ENCODE measurements around the gene KCNMB2. TPM values are rescaled to one million over a fixed set of nuclear protein-coding genes. Genes with fewer than 3 reads are reported as not detected.
A peak's percentile ranks its signal among the peaks of the same experiment; 100 is the strongest.

KCNMB2 gene
- total RNA-seq, 1 donor from 2014 or later = not detected

DNA sequence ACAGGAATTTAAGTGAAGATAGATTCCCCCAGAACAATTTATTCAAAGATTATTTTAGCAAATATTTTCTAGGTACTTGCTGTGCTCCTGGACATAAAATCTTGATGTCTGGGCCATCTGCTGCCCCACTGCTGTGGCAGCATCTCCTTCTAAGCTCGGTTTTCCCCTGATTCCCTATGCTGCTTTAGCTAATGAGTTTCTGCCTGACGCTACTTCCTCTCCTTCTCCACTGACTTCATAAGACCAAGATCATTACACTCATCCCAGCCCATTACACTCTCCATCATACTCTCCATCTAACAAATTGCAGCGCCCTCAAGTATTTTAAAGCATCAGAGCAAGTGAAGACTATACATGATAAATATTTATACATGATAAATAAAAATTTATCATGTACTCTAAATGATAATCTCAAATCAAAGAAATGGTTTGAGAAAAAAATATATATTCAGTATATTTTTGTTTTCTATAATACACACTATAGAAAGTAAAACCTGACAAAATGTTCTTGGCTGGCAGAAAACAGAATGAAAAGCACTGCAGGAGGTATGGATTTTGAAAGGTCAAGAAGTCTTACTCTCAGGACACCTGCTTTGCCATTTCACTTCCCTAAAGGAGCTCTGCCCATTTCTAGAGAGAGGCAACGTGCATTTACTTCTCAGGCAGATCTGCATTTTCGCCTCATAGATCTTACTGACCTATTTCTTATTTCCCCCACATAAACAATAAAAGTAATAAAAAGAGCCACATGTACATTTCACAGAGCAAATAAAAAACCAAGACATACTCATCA is 232.0 kb downstream of the KCNMB2 start:
- DNase-seq (ENCODE audit: low spot score) (no peak), ATAC-seq (no peak)
- intact Hi-C loops (cut with DNase I) = no loop called here

DNA sequence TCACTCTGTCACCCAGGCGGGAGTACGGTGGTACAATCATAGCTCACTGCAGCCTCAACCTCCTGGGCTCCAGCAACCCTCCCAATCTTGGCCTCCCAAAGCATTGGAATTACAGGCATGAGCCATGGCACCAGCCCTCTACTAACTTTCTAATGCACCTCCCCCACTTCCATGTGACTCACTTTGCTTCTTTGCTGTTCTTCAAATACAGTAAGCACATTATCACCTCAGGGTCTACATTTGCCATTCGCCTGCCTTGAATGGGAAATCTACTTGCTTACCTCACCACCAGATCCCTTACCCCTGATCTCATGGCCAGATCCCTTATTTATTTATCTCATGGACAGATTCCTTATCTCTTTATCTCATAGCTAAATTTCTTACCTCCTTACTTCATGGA is 235.3 kb downstream of the KCNMB2 start:
- ATAC-seq (no peak), DNase-seq (ENCODE audit: low spot score) (no peak)
- intact Hi-C loops (cut with DNase I) = no loop called here

DNA sequence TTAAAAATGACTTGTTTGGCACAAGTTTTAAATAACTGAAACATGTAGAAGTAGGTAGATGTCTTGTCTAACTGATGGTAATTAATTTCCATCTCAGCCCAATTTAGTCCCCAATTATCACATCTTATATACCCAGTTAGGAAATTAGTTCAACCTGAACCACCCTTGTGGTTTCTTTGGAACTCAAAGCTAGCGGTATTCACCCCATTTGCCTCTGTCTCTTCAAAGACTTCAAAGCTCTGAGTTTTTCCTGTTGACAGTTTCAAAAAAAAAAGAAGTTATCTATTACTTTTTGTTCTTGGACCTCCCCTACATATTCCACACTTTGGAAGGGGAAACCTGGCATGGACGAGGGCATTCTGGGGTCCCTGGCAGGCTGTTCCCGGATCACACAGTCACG is 236.5 kb downstream of the KCNMB2 start:
- ATAC-seq = no peak
- intact Hi-C loops (cut with DNase I) = no loop called here
- no peak for DNase-seq (ENCODE audit: low spot score)

DNA sequence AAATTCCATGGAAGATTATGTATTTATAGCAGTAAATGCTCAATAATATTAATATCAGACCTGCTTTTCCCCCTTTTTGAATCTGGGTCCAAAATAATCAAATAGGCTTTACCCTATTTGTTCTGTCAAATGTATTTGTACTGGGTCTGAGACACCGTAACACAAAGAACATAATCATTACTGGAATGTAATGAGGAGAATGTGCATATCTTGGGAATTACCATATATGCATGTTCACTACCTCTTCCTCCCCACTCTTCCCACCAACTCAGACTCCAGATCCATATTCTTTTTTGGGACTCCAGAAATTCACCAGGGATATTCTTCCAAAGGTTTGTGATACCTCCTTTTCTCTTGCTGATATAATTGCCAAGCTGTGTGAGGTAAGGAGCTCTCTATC is 237.1 kb downstream of the KCNMB2 start:
- DNase-seq (ENCODE audit: low spot score) = no peak
- intact Hi-C loops (cut with DNase I) = no loop called here
- no peak for ATAC-seq

DNA sequence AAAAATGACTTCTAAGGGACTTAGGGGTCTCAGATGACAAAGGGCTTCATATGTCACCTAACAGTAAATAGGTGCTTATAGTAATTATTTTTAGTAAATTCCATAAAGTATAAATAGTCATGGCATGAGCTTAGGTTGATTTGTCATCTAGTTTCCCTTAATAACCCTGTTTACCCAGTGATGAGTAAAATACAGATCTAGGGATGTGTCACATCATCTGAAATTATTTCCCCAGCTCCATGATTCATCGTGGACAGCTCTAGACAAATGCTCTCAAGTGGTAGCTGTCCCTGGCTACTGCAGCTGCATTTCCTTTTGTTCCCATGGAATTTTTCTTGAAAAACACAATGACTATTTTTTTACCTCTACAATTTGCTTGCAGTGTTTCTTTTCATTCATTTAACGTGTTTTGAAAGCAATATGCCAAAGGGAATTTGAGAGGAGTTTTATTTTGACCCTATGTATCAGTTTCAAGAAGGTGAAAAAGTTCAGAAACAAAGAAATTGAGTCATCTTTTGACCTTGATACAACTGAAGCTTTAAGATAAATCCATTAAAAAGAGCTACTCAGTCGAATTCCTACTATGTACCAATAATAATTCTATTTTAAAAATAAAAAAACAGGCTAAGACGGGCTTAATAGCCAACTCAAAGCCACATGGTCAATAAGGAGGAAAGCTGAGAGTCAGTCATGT is 241.6 kb downstream of the KCNMB2 start:
- DNase-seq (ENCODE audit: low spot score) (no peak), ATAC-seq (no peak)
- intact Hi-C loops (cut with DNase I) = no loop called here

DNA sequence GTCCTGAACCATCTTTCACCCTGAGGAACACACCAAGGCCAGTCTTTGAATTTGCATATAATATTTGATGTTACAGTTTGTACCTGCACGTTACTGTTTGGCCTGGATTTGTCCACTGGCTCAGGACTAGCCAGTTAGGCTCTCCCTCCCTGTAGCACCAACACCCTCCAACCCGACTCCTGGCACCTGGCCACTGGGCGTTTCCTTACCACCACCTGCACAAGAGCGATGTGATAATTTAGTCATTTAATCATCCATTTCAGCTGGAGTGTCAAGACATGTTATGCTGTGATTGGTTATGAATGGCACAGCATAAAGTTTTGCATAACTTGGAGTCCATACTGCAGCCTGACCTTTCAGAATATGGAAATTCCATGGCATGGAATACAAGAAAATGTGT is 242.4 kb downstream of the KCNMB2 start:
- intact Hi-C loops (cut with DNase I) = no loop called here
- DNase-seq (ENCODE audit: low spot score) (no peak), ATAC-seq (no peak)

DNA sequence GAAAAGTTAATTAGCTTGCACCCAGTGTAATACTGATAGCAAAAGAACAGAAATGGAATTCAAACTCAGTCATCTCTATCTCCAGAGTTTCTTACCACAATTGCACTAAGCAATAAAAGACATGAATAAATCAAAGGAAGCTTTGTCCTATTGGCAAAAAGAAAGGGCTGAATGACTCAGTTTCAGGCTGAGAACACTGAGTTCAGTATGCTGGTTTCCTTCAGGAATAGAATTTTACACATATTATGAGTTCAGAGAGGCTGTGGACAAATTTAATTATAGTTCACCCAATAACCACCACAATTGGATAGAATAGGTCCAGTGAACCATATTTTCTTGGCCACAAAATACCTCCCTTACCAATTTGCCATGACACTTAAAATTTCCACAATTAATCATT is 249.7 kb downstream of the KCNMB2 start:
- DNase-seq (ENCODE audit: low spot score) (no peak), ATAC-seq (no peak)
- intact Hi-C loops (cut with DNase I) = no loop called here

DNA sequence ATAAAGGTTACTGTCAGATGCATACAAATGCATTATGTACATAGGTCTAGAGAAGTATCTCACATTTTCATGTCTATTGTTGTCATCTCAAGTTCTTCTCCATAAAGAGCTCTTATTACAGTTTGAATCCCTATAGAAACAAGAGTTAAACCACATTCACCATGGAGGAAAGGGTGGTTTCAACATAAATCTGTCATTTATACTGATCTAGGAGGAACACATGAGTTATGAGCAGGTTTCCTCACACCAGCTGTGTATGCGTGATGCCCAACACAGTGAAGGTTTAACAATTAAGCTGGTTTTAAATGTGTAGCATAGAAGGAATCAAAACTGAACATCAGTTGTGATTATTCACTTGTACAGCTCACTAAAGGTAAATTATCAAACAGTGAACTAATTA is 251.7 kb downstream of the KCNMB2 start:
- ATAC-seq = no peak
- intact Hi-C loops (cut with DNase I) = no loop called here

DNA sequence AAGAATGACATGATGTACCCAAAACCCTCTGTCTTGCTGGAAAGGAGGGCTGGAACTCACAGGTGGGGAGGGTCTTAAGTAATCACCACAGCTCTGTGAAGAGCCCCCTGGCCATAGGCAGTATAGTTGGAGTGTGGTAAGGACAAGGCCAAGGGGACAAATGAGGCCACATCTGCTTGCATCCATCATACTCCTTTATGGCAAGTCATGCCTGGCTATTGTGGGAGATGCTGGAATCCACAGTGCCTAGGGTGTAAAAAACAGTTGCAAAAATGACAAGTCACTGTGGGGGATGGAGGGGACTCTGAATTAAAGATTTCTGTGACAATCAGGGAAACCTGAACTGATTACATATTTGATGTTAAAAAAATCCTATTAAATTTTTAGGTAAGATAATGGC is 258.5 kb downstream of the KCNMB2 start:
- intact Hi-C loops (cut with DNase I) = no loop called here
- no peak for DNase-seq (ENCODE audit: low spot score)
- no peak for ATAC-seq

More for the DNA sequence above, 251.7 kb downstream of the KCNMB2 start:
- DNase-seq (ENCODE audit: low spot score) = no peak

DNA sequence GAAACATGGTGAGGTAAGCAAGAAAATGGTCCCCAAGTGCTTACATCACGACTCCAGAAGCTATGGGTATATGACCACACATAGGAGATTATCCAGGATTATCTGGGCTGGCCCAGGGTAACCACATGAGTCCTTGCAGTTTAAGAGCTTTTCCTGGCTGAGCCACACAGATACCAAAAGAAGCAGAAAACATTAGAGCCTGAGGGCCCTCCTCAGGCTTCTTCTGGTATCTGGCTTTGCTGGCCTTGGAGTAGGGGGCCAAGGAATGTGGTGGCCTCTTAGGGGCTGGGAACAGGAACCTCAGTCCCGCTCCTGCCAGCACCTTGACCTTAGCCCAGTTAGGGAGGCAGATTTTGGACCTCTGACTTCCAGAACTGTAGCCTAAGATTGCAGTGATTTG is 259.1 kb downstream of the KCNMB2 start:
- DNase-seq (ENCODE audit: low spot score) = no peak
- ATAC-seq = no peak
- intact Hi-C loops (cut with DNase I) = no loop called here

DNA sequence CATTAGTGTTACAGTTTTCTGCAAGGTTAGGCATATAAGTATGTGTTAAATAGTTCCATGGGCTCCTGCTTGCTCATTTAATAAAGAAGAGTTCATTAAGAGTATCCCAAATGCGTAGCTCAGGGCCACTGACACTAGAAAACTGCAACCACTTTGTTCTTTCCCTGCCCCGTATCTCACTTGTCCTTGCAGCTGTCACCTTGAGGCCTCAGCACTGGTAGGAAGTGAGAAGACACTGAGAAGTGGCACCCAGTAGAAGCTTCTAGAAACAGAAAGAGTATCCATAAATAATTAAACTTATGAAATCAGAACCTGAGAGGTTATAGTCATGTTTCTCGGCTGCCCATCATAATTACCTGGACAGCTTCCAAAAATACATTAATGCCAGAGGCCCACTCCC is 266.0 kb downstream of the KCNMB2 start:
- ATAC-seq = no peak
- intact Hi-C loops (cut with DNase I) = no loop called here

DNA sequence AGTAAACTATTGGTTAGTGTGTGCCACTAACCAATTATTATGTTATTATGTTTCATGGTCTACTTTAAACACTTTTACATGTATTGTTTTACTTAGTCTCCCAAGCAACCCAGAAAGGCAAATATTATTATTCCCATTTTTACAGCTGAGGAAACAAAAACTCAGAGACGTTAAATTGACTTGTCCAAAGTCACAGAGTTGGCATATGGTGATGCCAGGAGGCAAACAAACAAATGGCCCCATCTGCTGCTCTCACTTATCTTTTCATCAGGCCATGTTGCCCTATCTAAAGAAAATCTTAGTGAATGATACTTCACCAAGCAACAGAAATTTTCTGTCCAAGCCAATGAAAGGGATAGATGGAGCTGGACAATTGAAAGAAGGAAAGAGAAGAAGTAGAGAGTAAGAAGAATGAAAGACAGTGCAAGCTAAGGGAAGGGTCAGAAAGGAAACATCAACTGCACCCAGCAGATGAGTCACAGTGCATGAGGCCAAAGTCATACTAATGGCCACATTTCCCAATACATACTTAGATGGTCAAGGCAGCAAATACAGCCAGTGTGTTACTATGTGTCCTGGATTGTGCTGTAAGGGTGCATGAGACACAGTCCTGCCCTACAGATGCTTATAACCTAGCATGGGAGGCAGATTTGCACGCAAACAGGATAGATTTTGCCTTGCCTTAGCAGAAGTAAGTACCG is 266.9 kb downstream of the KCNMB2 start:
- DNase-seq (ENCODE audit: low spot score) (no peak), ATAC-seq (no peak)
- intact Hi-C loops (cut with DNase I) = no loop called here

More for the DNA sequence above, 266.0 kb downstream of the KCNMB2 start:
- no peak for DNase-seq (ENCODE audit: low spot score)

DNA sequence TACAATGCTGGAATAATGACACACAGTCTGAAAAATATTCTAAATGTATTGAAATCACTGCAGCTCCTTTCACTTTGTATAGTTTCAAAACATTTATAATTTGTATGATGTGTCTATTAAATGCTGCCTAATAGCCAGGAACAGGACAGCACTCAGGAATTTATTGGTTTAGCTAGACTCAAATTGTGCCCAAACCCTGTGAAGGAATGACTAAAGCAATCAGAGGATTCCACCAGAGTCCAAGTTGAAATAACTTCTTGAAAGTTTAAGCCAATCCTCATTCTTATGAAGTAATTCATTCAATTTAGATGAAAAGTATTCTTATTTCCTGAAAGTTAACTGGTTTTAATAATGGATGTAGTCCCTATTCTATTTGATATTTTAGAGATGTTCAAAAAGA is 268.4 kb downstream of the KCNMB2 start:
- intact Hi-C loops (cut with DNase I) = no loop called here
- ATAC-seq (no peak), DNase-seq (ENCODE audit: low spot score) (no peak)

DNA sequence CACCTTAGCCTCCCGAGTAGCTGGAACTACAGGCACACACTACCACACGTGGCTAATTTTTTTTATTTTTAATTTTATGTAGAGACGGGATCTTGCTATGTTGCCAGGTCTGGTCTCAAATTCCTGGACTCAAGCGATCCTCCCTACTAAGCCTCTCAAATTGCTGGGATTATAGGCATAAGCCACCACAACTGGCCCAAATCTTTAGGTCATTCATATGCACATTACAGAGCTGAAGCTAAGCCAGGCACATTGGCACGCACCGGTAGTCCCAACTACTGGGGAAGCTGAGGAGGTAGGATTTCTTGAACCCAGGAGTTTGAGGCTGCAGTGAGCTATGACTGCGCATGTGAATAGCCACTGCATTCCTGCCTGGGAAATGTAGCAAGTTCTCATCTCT is 269.5 kb downstream of the KCNMB2 start:
- intact Hi-C loops (cut with DNase I) = no loop called here
- ATAC-seq (no peak), DNase-seq (ENCODE audit: low spot score) (no peak)

DNA sequence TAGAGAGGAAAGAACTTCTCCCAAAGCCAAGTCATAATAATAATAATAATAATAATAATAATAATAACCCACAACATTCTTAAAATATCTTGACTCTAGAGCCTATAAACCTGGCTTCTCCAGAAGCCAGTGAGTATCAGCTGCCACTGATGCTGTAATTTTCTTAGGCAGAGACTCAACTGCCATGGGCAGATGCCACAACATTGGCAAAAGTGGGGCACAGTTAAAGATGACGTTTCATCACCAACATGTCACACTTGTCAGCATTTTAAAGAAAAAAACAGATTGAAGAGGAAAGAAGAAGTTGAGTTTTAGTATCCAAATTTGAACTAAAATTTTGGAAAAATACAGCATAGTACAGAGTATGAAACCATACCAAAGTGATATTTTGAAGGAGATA is 270.4 kb downstream of the KCNMB2 start:
- intact Hi-C loops (cut with DNase I) = no loop called here
- no peak for ATAC-seq
- DNase-seq (ENCODE audit: low spot score) = no peak

DNA sequence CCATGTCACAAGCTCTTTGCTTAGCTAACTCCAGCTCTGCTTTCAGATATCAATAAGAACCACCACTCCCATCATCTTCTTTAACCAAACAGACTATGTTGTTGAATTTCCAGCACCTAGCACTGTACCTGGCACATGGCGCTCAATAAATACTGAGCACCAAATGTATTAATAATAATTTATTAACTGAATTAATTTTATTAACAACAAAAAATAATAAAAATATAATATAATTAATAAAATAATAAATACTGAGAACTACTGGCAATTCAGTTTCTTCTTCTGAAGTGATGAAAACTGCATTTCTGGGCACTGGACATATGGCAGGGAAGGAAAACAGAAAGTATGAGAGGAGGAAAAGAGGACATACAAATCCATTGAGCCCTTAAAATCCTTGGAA is 271.5 kb downstream of the KCNMB2 start:
- DNase-seq (ENCODE audit: low spot score) = no peak
- intact Hi-C loops (cut with DNase I) = no loop called here
- ATAC-seq = no peak

DNA sequence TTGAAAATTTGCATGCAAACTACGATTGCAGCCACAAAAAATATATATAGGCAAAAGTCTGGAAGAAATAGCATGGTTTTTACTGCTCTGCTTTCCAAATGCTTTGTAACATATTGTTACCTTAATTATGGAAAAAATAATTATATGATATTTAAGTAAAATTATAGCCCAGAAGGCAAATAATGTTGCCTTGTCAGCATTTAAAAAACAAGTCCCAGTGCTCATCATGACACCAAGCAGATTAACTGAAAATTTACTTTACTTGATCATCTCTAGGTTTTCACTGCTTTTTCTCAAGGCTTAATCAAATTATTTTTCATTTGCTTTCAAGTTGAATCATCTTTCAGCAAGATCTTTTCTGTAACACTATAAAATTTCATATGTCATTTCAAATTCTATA is 272.5 kb downstream of the KCNMB2 start:
- intact Hi-C loops (cut with DNase I) = no loop called here
- DNase-seq (ENCODE audit: low spot score) = no peak
- no peak for ATAC-seq

DNA sequence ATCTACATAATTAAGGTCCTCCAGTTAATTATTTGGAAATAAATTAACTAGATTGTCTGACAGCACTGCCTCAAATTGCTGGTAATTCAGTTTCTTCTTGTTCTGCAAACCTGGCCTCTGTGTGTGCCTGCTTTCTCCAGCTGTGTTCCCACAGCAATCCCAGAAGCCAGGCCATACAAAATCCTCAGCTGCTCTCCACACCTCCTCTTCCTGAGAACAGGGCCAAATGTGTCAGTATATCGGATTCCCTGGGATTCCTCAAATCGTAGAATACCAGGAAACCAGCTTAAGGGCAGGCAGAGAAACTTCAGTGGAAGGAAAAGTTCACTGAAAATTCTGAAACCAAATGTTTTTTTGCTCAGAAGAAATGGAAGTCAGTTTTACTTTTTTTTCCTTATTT is 273.9 kb downstream of the KCNMB2 start:
- ATAC-seq = no peak
- intact Hi-C loops (cut with DNase I) = no loop called here

DNA sequence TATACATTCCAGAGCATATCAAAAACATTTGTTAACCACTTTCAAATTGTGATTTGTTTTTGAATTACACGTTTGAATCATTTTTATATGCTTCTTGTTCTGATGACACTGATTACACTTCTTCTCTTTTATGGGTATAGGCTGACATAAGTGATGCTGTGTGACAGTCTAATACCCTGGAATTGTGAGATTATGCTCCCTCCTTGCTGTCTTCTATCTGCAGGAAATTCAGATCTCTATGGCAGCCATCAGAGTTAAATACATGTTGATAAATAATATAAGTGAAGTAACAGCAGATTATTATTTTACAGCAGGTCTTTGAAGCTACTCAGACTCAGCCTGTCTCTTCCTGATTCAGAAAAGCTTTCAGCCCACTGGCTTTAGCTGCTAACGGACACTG is 286.5 kb downstream of the KCNMB2 start:
- intact Hi-C loops (cut with DNase I) = no loop called here
- no peak for ATAC-seq
- no peak for DNase-seq (ENCODE audit: low spot score)

More for the DNA sequence above, 273.9 kb downstream of the KCNMB2 start:
- no peak for DNase-seq (ENCODE audit: low spot score)

DNA sequence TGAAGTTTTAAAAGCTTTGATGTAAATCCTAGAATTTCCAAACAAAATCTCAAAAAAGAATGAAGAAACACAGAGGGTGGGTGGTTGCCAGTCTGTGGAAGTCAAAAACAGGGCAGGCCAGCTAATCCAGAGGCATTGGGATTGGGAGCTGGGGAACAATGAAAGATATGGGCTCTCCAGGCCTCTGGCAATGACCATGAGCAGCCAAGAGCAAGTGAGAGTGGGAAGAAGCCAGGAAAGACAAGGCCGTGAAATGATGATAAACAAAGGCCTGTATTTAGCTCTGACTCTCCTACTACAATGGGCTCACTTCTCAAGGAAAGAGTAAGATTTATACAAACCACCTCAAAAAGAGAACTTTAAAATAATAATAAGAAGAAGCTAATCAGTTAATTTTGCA is 286.9 kb downstream of the KCNMB2 start:
- no peak for DNase-seq (ENCODE audit: low spot score)
- ATAC-seq = peak; percentile 47
- intact Hi-C loops (cut with DNase I) = no loop called here
